Measurements from ENCODE around the gene AIG1. TPM values are rescaled to one million over a fixed set of nuclear protein-coding genes. Genes with fewer than 3 reads are reported as not detected.

AIG1 gene
- total RNA-seq, 3 donors from 2014 or later (not counting 1 experiment from before 2014, with no cell fraction given): 5.6 to 8.9 (median 6.2) TPM

GRCh38 chr6:143052282-143052681, 8.4 kb upstream of the AIG1 start:
- Mint-ChIP-seq H3K27ac (no peak overlapping the region), H3K4me1 (peaks cover 0 to 6% of the 10 kb centered on the region in 2 donors), H3K27me3 (ENCODE audit: low read depth in 2 of 2) (peaks cover 11 to 18% of the 10 kb centered on the region in 2 donors), H3K4me3 (no peak overlapping the region), H3K36me3 (no peaks in the 10 kb centered on the region), H3K9me3 (no peaks in the 10 kb centered on the region)
- TF ChIP-seq CTCF (IDR thresholded peaks at IDR 0.05): no peak
- H3K27me3 ChIP-seq (ENCODE audit: control insufficient read depth, insufficient read depth, low read length): no peaks in the 10 kb centered on the region
- intact Hi-C loops (cut with micrococcal nuclease): loop anchor here (10.0 kb wide), 1 partner anchor 107 kb away; the partner anchor contains the start of gene HIVEP2
- H3K4me1 ChIP-seq (ENCODE audit: control insufficient read depth, insufficient read depth, low read length): no peaks in the 10 kb centered on the region
- ATAC-seq: no peak
- 89% methylated on average over 5 of the region's 5 CpGs for WGBS (ENCODE audit: insufficient coverage)
- H3K9me3 ChIP-seq (ENCODE audit: control insufficient read depth, insufficient read depth, low read length): no peaks in the 10 kb centered on the region
- H3K27ac ChIP-seq (ENCODE audit: low read length): no peak overlapping the region
- DNase-seq: no peak
- H3K36me3 ChIP-seq (ENCODE audit: control insufficient read depth, insufficient read depth, low read length): no peaks in the 10 kb centered on the region
- H3K4me3 ChIP-seq (ENCODE audit: low read length): no peak overlapping the region

- H3K27me3 Mint-ChIP-seq (ENCODE audit: low read depth in 2 of 2): peaks cover 8 to 9% of the 10 kb centered on the region in 2 donors
- Histone ChIP-seq H3K4me3 (ENCODE audit: low read length) (no peak overlapping the region), H3K27ac (ENCODE audit: low read length) (no peak overlapping the region), H3K36me3 (ENCODE audit: control insufficient read depth, insufficient read depth, low read length) (no peaks in the 10 kb centered on the region), H3K4me1 (ENCODE audit: control insufficient read depth, insufficient read depth, low read length) (no peaks in the 10 kb centered on the region), H3K27me3 (ENCODE audit: control insufficient read depth, insufficient read depth, low read length) (no peaks in the 10 kb centered on the region), H3K9me3 (ENCODE audit: control insufficient read depth, insufficient read depth, low read length) (no peaks in the 10 kb centered on the region)
- H3K4me3 Mint-ChIP-seq: no peak overlapping the region
- WGBS (ENCODE audit: insufficient coverage): 49% methylated on average over 3 of the region's 3 CpGs
- DNase-seq (no peak), ATAC-seq (no peak)
- H3K9me3 Mint-ChIP-seq: no peaks in the 10 kb centered on the region
- intact Hi-C loops (cut with micrococcal nuclease): loop anchor here (10.0 kb wide), 1 partner anchor 109 kb away; the partner anchor contains the start of gene HIVEP2
- H3K36me3 Mint-ChIP-seq: no peaks in the 10 kb centered on the region
- peaks cover 0 to 6% of the 10 kb centered on the region in 2 donors for H3K4me1 Mint-ChIP-seq
- no peak for TF ChIP-seq CTCF (IDR thresholded peaks at IDR 0.05)
- no peak overlapping the region for H3K27ac Mint-ChIP-seq
These were observed 6.8 kb upstream of the AIG1 start for GRCh38 chr6:143053856-143054255.

GRCh38 chr6:143054329-143054728, 6.4 kb upstream of the AIG1 start:
- Mint-ChIP-seq H3K36me3 (no peaks in the 10 kb centered on the region), H3K27ac (no peak overlapping the region), H3K27me3 (ENCODE audit: low read depth in 2 of 2) (peaks cover 8 to 9% of the 10 kb centered on the region in 2 donors), H3K9me3 (no peaks in the 10 kb centered on the region), H3K4me1 (peaks cover 0 to 6% of the 10 kb centered on the region in 2 donors), H3K4me3 (no peak overlapping the region)
- Histone ChIP-seq H3K36me3 (ENCODE audit: control insufficient read depth, insufficient read depth, low read length) (no peaks in the 10 kb centered on the region), H3K27ac (ENCODE audit: low read length) (no peak overlapping the region), H3K27me3 (ENCODE audit: control insufficient read depth, insufficient read depth, low read length) (no peaks in the 10 kb centered on the region), H3K9me3 (ENCODE audit: control insufficient read depth, insufficient read depth, low read length) (no peaks in the 10 kb centered on the region), H3K4me1 (ENCODE audit: control insufficient read depth, insufficient read depth, low read length) (no peaks in the 10 kb centered on the region), H3K4me3 (ENCODE audit: low read length) (no peak overlapping the region)
- no peak for ATAC-seq
- no peak for TF ChIP-seq CTCF (IDR thresholded peaks at IDR 0.05)
- intact Hi-C loops (cut with micrococcal nuclease): loop anchor here (10.0 kb wide), 1 partner anchor 110 kb away; the partner anchor contains the start of gene HIVEP2
- DNase-seq: no peak
- WGBS (ENCODE audit: insufficient coverage): 100% methylated on average over 2 of the region's 2 CpGs

- Mint-ChIP-seq H3K9me3 (no peaks in the 10 kb centered on the region), H3K27me3 (ENCODE audit: low read depth in 2 of 2) (peaks cover 8 to 9% of the 10 kb centered on the region in 2 donors), H3K27ac (no peak overlapping the region), H3K4me1 (peaks cover 3 to 13% of the 10 kb centered on the region in 2 donors), H3K36me3 (no peaks in the 10 kb centered on the region), H3K4me3 (no peak overlapping the region)
- 96% methylated on average over 2 of the region's 2 CpGs for WGBS (ENCODE audit: insufficient coverage)
- no peak for ATAC-seq
- Histone ChIP-seq H3K4me1 (ENCODE audit: control insufficient read depth, insufficient read depth, low read length) (peaks cover 2% of the 10 kb centered on the region), H3K36me3 (ENCODE audit: control insufficient read depth, insufficient read depth, low read length) (no peaks in the 10 kb centered on the region), H3K4me3 (ENCODE audit: low read length) (no peak overlapping the region), H3K9me3 (ENCODE audit: control insufficient read depth, insufficient read depth, low read length) (no peaks in the 10 kb centered on the region), H3K27ac (ENCODE audit: low read length) (no peak overlapping the region), H3K27me3 (ENCODE audit: control insufficient read depth, insufficient read depth, low read length) (no peaks in the 10 kb centered on the region)
- no peak for TF ChIP-seq CTCF (IDR thresholded peaks at IDR 0.05)
- intact Hi-C loops (cut with micrococcal nuclease): loop anchor here (10.0 kb wide), 1 partner anchor 110 kb away; the partner anchor contains the start of gene HIVEP2
- no peak for DNase-seq
These were observed 5.5 kb upstream of the AIG1 start for GRCh38 chr6:143055213-143055612.
